Stimulated activated CD8-positive, alpha-beta memory T cell treated with anti-CD3 and anti-CD28 coated beads, Interleukin-15, amount 100 ng/mL, for 4 hours (primary cell): ENCODE results near the gene WBP2.
"Not testable (repeated sequence)": the region's sequence is repeated elsewhere in the genome, so short reads cannot be mapped to it uniquely, and the experiment has no call there.

Experiments
- DNase-seq, 2 donors: peaks; one replicate each; pipeline ENCODE4 v3.0.0-alpha.2; 2020; ENCODE audit warnings: low read depth in 2 of 2

WBP2 gene

DNA sequence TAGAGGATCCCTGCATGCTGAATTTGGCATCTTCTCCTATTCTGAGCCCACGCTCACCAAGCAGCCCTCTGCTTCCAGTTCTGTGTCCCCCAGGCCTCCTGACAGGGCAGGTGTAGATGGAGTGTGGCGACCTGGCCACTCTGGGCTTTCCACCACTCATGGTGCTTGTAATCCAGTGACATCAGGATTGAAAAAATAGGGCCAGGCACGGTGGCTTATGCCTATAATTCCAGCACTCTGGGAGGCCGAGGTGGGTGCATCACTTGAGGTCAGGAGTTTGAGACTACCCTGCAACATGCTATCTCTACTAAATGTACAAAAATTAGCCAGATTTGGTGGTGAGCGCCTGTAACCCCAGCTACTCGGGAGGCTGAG is 41.1 kb downstream of the WBP2 start:
- DNase-seq = no peak

DNA sequence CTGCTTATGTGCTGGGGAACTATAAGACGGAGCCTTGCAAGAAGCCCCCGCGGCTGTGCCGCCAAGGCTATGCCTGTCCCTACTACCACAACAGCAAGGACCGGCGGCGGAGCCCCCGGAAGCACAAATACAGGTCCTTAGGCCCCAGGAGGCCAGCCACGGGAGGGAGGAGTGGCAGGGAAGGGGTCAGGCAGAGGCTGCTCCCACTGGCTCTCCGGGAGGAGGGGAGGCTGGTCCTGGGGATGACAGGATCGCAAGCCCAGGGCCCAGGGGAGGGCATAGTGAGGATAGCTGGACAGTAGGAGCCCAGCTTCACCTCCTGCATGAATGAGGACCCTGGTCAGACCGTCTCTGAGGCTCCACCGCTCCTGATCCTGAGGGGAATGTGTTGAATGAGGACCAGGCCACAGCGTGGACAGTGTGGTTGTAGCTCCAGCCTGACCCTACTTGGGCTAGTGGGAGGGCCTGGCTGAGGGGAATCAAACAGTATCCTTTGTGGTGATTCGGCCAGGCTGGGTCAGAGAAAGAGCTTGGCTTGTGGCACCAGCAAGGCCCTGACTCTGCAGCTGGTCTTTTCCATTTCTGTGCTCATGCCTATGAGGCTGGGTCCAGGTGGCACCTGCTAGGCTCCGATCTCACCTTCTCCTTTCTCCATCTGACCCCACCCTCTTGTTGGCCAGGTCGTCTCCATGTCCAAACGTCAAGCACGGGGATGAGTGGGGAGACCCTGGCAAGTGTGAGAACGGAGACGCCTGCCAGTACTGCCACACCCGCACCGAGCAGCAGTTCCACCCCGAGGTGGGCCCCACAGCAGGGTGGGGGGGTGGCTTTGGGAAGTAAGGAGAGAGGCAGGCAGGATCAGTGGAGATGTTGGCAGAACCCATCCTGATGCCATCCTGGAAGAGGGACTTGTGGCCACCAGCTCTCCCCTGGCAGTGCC is 41.8 kb downstream of the WBP2 start:
- no peak for DNase-seq

DNA sequence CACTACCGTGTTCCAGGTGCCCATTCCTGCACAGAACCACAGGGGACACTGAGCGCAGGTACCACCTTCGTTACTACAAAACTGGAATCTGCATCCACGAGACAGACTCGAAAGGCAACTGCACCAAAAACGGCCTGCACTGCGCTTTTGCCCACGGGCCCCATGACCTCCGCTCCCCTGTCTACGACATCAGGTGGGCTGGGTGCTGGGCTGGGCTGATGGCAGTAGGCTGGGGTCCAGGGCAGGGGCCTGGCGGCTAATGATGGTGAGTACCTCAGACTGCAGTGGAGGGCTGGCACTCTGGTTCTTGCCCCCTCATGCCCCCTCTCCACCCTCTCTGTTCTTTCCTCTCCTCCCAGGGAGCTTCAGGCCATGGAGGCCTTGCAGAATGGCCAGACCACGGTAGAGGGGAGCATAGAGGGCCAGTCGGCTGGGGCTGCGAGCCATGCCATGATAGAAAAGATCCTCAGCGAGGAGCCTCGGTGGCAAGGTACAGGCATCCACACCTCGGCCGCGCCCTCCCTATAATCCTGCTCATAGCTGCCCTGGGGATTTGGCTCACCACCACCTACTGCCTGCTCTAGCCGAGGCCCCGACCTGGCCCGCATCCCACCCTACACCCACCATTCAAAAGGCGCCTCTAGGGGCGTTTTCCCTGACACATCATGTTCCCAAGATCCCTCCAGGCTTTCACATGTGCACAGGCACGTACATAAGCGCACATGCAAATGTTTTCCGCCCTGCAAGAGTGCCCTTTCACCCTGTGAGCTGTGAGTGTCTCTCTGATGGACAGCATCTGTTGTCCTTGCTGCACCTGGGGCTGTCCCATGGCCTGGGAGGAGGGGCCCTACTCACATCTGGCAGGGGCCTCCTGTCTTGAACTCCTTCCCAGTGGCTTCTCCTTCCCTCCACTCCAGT is 42.8 kb downstream of the WBP2 start:
- DNase-seq = no peak

DNA sequence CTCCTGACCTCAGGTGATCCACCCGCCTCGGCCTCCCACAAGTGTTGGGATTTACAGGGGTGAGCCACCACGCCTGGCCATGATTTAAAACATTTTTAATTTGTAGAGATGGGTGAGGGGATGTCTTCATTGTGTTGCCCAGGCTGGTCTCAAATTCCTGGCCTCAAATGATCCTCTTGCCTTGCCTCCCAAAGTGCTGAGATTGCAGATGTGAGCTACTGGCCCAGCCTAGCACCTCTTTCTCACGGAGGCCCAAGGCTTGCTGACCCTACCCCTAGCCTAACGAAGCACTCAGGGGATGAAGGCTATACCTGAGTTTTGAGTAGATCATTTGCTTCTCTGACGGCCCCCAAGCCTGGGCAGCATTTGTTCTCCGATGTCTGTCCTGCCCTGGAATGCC is 44.0 kb downstream of the WBP2 start:
- DNase-seq = no peak

DNA sequence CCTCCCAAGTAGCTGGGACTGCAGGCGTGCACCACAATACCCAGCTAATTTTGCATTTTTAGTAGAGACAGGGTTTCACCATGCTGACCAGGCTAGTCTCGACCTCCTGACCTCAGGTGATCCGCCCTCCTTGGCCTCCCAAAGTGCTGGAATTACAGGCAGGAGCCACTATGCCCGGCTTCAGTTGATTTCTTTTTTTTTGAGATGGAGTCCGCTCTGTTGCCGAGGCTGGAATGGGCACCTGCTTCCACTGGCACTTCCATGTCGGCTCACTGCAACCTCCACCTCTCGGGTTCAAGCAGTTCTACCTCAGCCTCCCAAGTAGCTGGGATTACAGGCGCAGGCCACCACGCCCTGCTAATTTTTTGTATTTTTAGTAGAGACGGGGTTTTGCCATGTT is 44.4 kb downstream of the WBP2 start:
- not testable (repeated sequence) for DNase-seq

DNA sequence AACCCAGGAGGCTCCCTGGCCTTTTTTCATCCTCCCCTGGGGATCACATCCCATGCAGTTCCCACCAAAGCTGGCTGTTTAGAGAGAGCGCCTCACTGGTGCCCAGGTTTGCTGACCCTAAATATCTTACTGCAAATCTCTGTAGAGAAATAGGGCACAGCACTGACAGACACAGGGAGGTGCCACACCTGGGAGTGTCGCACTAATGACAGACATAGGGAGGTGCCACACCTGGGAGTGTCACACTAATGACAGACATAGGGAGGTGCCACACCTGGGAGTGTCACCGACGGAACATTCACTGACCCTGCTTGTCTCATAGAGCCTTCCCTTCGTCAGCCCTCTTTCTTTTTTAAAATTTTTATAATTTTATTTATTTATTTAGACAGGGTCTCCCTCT is 44.9 kb downstream of the WBP2 start:
- no peak for DNase-seq

DNA sequence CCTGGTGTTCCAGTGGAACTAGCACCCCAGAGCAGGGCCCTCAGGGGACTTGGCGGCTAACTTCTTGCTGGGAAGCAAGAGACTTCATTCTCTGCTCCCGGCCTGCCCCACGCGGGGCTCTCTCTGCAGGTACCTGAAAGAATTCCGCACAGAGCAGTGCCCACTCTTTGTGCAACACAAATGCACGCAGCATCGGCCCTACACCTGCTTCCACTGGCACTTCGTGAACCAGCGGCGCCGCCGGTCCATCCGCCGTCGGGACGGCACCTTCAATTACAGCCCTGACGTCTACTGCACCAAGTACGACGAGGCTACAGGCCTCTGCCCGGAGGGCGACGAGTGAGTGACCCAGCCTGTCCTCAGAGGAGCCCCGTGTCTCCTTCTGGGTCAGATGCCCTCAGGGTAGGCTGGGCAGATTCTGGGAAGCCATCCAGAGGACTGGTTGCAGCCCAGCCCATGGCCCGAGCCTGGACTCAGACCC is 45.5 kb downstream of the WBP2 start:
- no peak for DNase-seq

DNA sequence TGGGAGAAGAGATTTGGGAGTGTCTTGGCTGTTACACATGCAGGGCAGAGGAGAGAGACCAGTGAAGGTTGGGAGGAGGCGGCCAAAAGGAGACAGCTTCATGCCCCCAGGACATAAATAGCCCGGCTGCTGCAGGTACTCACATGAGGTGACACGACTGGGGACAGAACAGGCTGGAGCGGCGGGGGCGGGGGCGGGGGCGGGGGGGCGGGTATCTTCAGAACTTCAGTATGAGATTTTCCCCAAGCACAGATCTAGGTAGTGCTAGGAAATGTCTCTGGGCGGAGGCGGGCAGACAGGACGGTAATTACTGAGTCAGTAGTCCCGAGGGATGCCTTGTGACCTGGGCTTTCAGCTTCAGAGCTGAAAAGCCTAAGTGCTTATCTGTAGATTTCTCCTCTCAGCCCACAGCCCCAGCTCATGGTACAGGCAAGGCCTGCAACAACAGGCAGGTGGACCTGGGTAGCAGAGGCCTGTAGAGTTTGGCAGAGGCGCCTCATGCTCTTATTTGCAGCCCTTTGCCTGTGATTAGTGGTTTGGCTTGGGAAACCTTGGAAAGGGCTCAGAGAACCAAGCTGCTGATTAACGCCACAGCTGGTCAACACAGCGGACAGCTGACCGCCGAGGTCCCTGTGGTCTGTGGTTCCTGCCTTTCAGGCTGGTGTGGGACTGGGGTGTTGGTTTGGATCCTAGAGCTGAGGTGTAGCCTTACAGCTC is 46.1 kb downstream of the WBP2 start:
- no peak for DNase-seq

DNA sequence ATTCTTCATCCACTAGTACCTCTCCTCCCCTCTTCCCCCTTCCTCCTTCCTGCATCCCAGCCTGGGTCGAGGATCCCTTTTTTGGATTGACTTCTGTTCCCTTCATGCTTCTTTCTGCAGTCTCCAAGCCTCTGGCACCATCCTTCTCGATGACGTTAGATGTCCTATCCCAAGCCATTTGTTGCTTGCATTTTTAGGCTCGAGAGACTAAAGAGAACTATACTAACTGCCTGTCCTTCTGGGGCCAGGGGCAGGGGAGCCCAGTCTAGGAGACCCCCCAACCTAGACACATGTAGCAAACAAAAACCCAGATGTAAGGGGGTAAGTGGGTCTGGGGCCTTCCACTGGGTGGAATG is 46.6 kb downstream of the WBP2 start:
- no peak for DNase-seq

DNA sequence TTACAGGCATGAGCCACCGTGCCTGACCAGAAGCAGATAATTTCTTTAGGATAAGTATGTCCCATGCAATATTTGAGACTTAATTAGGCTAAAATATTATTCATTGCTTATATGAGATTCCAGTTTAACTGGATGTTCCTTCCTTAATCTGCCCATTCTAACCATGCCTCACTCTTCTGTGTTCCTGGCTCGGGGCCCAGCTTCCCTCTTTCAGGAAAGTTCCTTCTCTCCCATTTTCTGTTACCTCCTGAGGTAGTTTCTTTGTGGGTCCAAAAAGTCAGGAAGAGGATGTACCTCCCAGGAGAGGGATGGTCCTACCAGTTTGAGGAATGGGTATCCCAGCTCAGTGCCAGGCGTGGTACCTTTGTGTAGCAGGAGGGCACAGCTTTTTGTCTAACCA is 47.3 kb downstream of the WBP2 start:
- no peak for DNase-seq

DNA sequence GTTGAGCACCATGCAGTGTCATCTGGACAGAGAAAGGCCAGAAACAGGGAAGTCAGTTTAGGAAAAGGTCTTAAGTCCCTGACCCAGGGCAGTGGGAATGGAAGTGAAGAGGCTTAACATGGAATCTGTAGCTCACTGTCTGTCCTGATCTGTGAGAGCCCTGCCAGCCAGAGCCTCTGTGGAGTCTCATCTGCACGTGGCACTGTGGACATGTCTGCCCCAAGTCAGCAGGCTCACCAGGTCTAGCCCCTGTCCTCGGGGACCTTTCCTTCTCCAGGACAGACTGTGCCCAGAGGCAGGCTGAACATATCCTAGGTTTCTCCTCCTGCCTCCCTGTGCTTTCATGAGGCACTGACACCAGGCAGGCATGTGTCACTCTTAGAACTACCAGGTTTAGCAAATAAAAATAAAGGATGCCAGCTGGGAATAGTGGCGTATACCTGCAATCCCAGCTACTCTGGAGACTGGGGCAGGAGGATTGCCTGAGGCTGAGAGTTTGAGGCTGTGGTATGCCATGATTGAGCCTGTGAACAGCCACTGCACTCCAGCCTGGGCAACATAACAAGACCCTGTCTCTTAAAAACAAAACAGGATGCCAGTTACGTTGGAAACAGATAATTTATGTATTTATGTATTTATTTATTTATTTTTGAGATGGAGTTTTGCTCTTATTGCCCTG is 48.2 kb downstream of the WBP2 start:
- DNase-seq = no peak

DNA sequence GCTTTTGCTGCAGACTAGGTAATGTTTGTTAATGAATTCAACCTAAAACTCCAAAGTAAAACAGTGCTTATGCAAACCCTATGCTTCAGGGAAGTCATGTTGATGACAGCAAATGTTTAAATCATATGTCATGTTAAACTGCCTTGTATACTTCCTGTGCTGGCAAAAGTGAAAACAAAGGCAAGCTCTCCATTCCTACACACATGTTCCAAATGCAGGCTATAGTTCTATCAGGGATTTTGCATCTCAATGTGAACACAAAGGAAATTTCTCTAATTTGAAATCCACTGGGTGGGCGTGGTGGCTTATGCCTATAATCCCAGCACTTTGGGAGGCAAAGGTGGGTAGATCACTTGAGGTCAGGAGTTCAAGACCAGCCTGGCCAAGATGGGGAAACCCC is 51.3 kb downstream of the WBP2 start:
- no peak for DNase-seq

DNA sequence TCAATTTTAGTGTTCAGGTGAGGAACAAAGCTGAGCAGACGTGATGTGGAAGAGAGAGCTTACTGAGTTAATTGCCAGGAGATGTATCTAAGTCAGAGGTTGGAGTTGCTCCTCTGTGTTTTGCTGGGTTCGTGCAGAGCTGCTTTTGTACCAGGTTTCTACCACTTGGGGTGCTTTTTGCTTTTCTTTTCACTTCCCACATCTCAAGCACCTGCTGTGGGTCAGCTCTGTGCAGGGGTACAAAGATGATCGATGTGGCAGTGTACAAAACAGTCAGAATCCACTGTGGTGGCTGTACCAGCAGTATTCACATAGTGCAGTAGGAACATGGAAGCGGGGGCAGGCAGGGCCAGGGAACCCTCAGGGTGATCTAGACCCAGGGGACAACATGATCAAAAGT is 55.7 kb downstream of the WBP2 start:
- no peak for DNase-seq

DNA sequence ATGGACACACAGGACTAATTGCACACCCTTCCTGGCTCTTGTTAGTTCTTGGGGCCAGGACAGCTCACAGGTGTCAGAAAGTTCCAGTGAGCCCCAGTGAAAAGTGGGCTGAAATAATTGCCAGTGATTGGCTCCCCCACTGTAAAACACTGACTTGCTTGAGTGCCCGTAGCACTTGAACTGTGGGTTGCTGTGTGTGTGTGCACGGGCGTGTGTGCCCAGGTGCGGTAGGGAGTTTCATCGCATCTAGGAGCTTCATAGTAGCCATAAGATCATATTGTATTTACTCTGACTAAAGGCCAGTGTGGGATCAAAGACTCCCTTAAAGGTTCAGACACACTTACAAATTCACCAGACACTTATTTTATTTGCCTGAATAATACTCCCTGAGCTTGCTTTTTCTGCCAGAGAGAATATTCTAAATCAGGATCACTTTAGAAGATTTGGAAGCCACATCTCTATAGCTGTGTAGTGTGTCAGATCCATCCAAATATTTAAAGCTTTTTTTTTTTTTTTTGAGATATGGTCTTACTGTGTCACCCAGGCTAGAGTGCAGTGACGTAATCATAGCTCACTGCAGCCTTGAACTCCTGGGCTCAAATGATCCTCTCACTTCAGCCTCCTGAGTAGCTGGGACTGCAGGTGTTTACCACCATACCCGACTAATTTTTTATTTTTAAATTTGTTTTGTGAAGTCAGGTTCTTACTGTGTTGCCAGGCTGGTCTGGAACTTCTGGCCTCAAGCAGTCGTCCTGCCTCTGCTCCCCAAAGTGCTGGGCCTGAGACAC is 59.1 kb downstream of the WBP2 start:
- no peak for DNase-seq
